ENCODE results near the gene KLK10.

KLK10 gene

DNA sequence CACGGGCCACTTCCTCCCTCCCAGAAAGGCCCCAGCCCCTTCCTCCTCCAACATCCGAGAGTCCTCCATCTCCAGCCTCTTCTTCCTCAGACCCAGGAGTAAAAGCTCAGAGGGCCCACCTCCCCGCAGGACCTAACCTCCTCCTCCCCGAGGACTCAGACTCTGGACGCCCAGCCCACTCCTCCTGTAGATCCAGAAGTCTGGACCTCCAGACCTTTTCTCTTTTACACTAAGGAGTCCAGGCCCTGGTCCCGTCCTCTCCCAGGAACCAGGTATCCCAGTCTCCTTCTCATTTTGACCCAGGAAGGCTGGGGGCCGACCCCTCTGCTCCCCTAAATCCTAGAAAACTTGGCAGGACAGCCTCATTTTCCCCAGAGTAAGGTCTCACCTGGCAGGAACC lies 16.2 kb downstream of the KLK10 start:
- H3K27ac ChIP-seq (ENCODE audit: insufficient read depth, low read length, poor library complexity, severe bottlenecking): no peak overlapping the region
- no peak for DNase-seq
- peaks cover 12% of the 10 kb centered on the region for H3K27me3 ChIP-seq (replicated peaks; ENCODE audit: control insufficient read depth, insufficient read depth, low read length, poor library complexity, severe bottlenecking)

GRCh38 chr19:51002542-51003311 lies 16.8 kb downstream of the KLK10 start:
- peak in 1 of 3 donors; percentile 1 for DNase-seq
- Histone ChIP-seq H3K4me3 (ENCODE audit: insufficient read depth, low read depth, low read length, poor library complexity, severe bottlenecking) (no peak overlapping the region), H3K27ac (ENCODE audit: insufficient read depth, low read length, poor library complexity, severe bottlenecking) (no peak overlapping the region), H3K27me3 (replicated peaks; ENCODE audit: control insufficient read depth, insufficient read depth, low read length, poor library complexity, severe bottlenecking) (peaks cover 12% of the 10 kb centered on the region), H3K36me3 (ENCODE audit: control insufficient read depth, insufficient read depth, low read length) (no peaks in the 10 kb centered on the region), H3K9me3 (ENCODE audit: control insufficient read depth, low read length) (no peaks in the 10 kb centered on the region), H3K4me1 (ENCODE audit: control insufficient read depth, insufficient read depth, low read length, poor library complexity, severe bottlenecking) (no peaks in the 10 kb centered on the region)

More for the DNA sequence above, 16.2 kb downstream of the KLK10 start:
- Histone ChIP-seq H3K4me1 (ENCODE audit: control insufficient read depth, insufficient read depth, low read length, poor library complexity, severe bottlenecking) (no peaks in the 10 kb centered on the region), H3K9me3 (ENCODE audit: control insufficient read depth, low read length) (no peaks in the 10 kb centered on the region), H3K4me3 (ENCODE audit: insufficient read depth, low read depth, low read length, poor library complexity, severe bottlenecking) (no peak overlapping the region), H3K36me3 (ENCODE audit: control insufficient read depth, insufficient read depth, low read length) (no peaks in the 10 kb centered on the region)

- Histone ChIP-seq H3K4me3 (ENCODE audit: insufficient read depth, low read depth, low read length, poor library complexity, severe bottlenecking) (no peak overlapping the region), H3K36me3 (ENCODE audit: control insufficient read depth, insufficient read depth, low read length) (no peaks in the 10 kb centered on the region), H3K27ac (ENCODE audit: insufficient read depth, low read length, poor library complexity, severe bottlenecking) (no peak overlapping the region), H3K27me3 (replicated peaks; ENCODE audit: control insufficient read depth, insufficient read depth, low read length, poor library complexity, severe bottlenecking) (peaks cover 12% of the 10 kb centered on the region), H3K4me1 (ENCODE audit: control insufficient read depth, insufficient read depth, low read length, poor library complexity, severe bottlenecking) (no peaks in the 10 kb centered on the region), H3K9me3 (ENCODE audit: control insufficient read depth, low read length) (no peaks in the 10 kb centered on the region)
- no peak for DNase-seq
These were observed 17.4 kb downstream of the KLK10 start for GRCh38 chr19:51002089-51002532.

GRCh38 chr19:51001515-51001914 lies 18.0 kb downstream of the KLK10 start, which contains the start of gene KLK8:
TSS of gene KLK8 (minus strand) at chr19:51001604. CDS start at chr19:51001167, 437 bp downstream.
- peaks cover 12% of the 10 kb centered on the region for H3K27me3 ChIP-seq (replicated peaks; ENCODE audit: control insufficient read depth, insufficient read depth, low read length, poor library complexity, severe bottlenecking)
- H3K27ac ChIP-seq (ENCODE audit: insufficient read depth, low read length, poor library complexity, severe bottlenecking): no peak within 1 kb of the TSS
- no peak within 1 kb of the TSS for H3K4me3 ChIP-seq (ENCODE audit: insufficient read depth, low read depth, low read length, poor library complexity, severe bottlenecking)

DNA sequence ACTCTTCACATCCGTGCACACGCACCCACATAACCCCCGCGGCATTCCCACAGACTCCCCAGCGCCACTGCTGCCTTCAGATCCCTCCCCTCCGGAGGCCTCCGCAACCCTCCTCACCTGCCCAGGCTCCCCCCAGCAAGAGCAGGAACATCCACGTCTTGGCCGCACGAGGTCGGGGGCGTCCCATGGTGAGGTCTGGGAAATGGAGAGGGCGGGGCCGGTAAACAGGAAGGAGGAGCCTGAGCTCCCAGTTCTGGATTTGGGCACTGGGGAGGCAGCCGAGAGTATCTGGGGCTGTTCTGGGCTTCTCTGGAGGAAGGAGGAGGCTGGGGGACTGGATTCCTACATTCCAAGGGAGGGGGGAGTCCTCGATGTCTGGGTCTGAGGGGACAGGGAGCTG lies 18.5 kb downstream of the KLK10 start:
- Histone ChIP-seq H3K4me3 (ENCODE audit: insufficient read depth, low read depth, low read length, poor library complexity, severe bottlenecking) (no peak overlapping the region), H3K9me3 (ENCODE audit: control insufficient read depth, low read length) (no peaks in the 10 kb centered on the region), H3K27ac (ENCODE audit: insufficient read depth, low read length, poor library complexity, severe bottlenecking) (no peak overlapping the region), H3K4me1 (ENCODE audit: control insufficient read depth, insufficient read depth, low read length, poor library complexity, severe bottlenecking) (no peaks in the 10 kb centered on the region), H3K27me3 (replicated peaks; ENCODE audit: control insufficient read depth, insufficient read depth, low read length, poor library complexity, severe bottlenecking) (peaks cover 12% of the 10 kb centered on the region), H3K36me3 (ENCODE audit: control insufficient read depth, insufficient read depth, low read length) (no peaks in the 10 kb centered on the region)
- no peak for DNase-seq

More at GRCh38 chr19:51001515-51001914, 18.0 kb downstream of the KLK10 start, which contains the start of gene KLK8:
- H3K9me3 ChIP-seq (ENCODE audit: control insufficient read depth, low read length): no peaks in the 10 kb centered on the region
- DNase-seq: no peak
- H3K36me3 ChIP-seq (ENCODE audit: control insufficient read depth, insufficient read depth, low read length): no peaks in the 10 kb centered on the region
- H3K4me1 ChIP-seq (ENCODE audit: control insufficient read depth, insufficient read depth, low read length, poor library complexity, severe bottlenecking): no peaks in the 10 kb centered on the region

- no peak overlapping the region for H3K27ac ChIP-seq (ENCODE audit: insufficient read depth, low read length, poor library complexity, severe bottlenecking)
- H3K4me1 ChIP-seq (ENCODE audit: control insufficient read depth, insufficient read depth, low read length, poor library complexity, severe bottlenecking): no peaks in the 10 kb centered on the region
- peaks cover 12% of the 10 kb centered on the region for H3K27me3 ChIP-seq (replicated peaks; ENCODE audit: control insufficient read depth, insufficient read depth, low read length, poor library complexity, severe bottlenecking)
- H3K9me3 ChIP-seq (ENCODE audit: control insufficient read depth, low read length): no peaks in the 10 kb centered on the region
- DNase-seq: no peak
- no peaks in the 10 kb centered on the region for H3K36me3 ChIP-seq (ENCODE audit: control insufficient read depth, insufficient read depth, low read length)
- H3K4me3 ChIP-seq (ENCODE audit: insufficient read depth, low read depth, low read length, poor library complexity, severe bottlenecking): no peak overlapping the region
These were observed 19.1 kb downstream of the KLK10 start for GRCh38 chr19:51000426-51000825.

DNA sequence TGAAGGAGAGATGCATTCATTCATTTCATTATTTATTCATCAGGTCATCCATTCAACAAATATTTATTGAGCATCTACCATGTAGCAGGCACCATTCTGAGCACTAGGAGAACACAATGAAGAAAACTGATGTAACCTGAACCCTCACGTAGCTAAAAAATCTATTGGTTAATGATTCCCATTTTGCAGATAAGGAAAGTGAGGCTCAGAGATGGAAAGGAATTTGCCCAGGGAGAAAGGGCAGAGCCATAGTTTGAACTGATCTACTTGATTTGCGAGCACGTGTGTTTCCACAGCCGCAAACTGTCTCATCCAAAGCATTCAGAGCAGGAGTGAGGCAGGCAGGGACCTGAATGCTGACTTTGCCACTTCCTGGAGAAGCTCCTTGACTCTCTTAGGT lies 20.8 kb downstream of the KLK10 start:
- Histone ChIP-seq H3K4me1 (ENCODE audit: control insufficient read depth, insufficient read depth, low read length, poor library complexity, severe bottlenecking) (no peaks in the 10 kb centered on the region), H3K4me3 (ENCODE audit: insufficient read depth, low read depth, low read length, poor library complexity, severe bottlenecking) (no peak overlapping the region), H3K27me3 (replicated peaks; ENCODE audit: control insufficient read depth, insufficient read depth, low read length, poor library complexity, severe bottlenecking) (peaks cover 12% of the 10 kb centered on the region), H3K27ac (ENCODE audit: insufficient read depth, low read length, poor library complexity, severe bottlenecking) (no peak overlapping the region), H3K36me3 (ENCODE audit: control insufficient read depth, insufficient read depth, low read length) (no peaks in the 10 kb centered on the region), H3K9me3 (ENCODE audit: control insufficient read depth, low read length) (no peaks in the 10 kb centered on the region)
- DNase-seq: no peak

DNA sequence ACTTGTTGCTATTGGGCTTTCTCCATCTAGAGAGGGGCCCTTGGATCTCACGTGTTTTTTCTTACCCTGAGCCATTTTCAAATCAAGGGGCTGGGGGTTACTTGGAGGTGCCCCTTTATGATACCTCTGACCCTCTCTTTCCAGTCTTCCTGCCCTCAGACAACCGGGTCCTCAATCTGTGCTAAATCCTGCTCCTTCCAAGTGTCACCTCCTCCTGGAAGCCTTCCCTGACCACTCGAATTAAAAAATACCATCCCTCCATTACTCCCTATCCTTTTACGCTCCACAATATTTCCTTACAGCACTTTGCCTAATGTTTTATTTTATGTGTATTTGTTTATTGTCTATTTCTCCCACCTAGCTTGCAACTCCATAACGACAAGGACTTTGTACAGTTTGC lies 21.4 kb downstream of the KLK10 start:
- Histone ChIP-seq H3K27me3 (replicated peaks; ENCODE audit: control insufficient read depth, insufficient read depth, low read length, poor library complexity, severe bottlenecking) (peaks cover 12% of the 10 kb centered on the region), H3K27ac (ENCODE audit: insufficient read depth, low read length, poor library complexity, severe bottlenecking) (no peak overlapping the region), H3K9me3 (ENCODE audit: control insufficient read depth, low read length) (no peaks in the 10 kb centered on the region), H3K36me3 (ENCODE audit: control insufficient read depth, insufficient read depth, low read length) (no peaks in the 10 kb centered on the region), H3K4me3 (ENCODE audit: insufficient read depth, low read depth, low read length, poor library complexity, severe bottlenecking) (no peak overlapping the region), H3K4me1 (ENCODE audit: control insufficient read depth, insufficient read depth, low read length, poor library complexity, severe bottlenecking) (no peaks in the 10 kb centered on the region)
- no peak for DNase-seq

- Histone ChIP-seq H3K27ac (ENCODE audit: insufficient read depth, low read length, poor library complexity, severe bottlenecking) (no peak overlapping the region), H3K36me3 (ENCODE audit: control insufficient read depth, insufficient read depth, low read length) (no peaks in the 10 kb centered on the region), H3K27me3 (replicated peaks; ENCODE audit: control insufficient read depth, insufficient read depth, low read length, poor library complexity, severe bottlenecking) (no peaks in the 10 kb centered on the region), H3K4me3 (ENCODE audit: insufficient read depth, low read depth, low read length, poor library complexity, severe bottlenecking) (no peak overlapping the region), H3K4me1 (ENCODE audit: control insufficient read depth, insufficient read depth, low read length, poor library complexity, severe bottlenecking) (no peaks in the 10 kb centered on the region), H3K9me3 (ENCODE audit: control insufficient read depth, low read length) (no peaks in the 10 kb centered on the region)
- no peak for DNase-seq
These were observed 25.4 kb downstream of the KLK10 start for GRCh38 chr19:50994129-50994528.

GRCh38 chr19:50992666-50993035 lies 26.9 kb downstream of the KLK10 start:
- Histone ChIP-seq H3K27me3 (replicated peaks; ENCODE audit: control insufficient read depth, insufficient read depth, low read length, poor library complexity, severe bottlenecking) (no peaks in the 10 kb centered on the region), H3K9me3 (ENCODE audit: control insufficient read depth, low read length) (no peaks in the 10 kb centered on the region), H3K27ac (ENCODE audit: insufficient read depth, low read length, poor library complexity, severe bottlenecking) (no peak overlapping the region), H3K4me1 (ENCODE audit: control insufficient read depth, insufficient read depth, low read length, poor library complexity, severe bottlenecking) (no peaks in the 10 kb centered on the region), H3K36me3 (ENCODE audit: control insufficient read depth, insufficient read depth, low read length) (no peaks in the 10 kb centered on the region), H3K4me3 (ENCODE audit: insufficient read depth, low read depth, low read length, poor library complexity, severe bottlenecking) (no peak overlapping the region)
- DNase-seq: no peak

Measured in effector memory CD4-positive, alpha-beta T cell (primary cell).